HepG2 (cell line): Measurements from ENCODE around the gene MTSS2. TPM values are rescaled to one million over a fixed set of nuclear protein-coding genes. Genes with fewer than 3 reads are reported as not detected.

ENCODE experiments used
- ARHGAP35 ChIP-seq: sonication (generic); formaldehyde crosslinking; IDR thresholded peaks from 2 replicates; pipeline ENCODE4 v1.9.0; 2022; ENCODE audit warnings: mild to moderate bottlenecking, inconsistent platforms, moderate library complexity, missing genetic modification reagents, borderline replicate concordance
- DMAP1 ChIP-seq: IDR thresholded peaks from 2 replicates; pipeline ENCODE4 v1.6.1; 2016
- FOXC1 ChIP-seq: sonication (generic); formaldehyde crosslinking; IDR thresholded peaks from 2 replicates; pipeline ENCODE4 v1.8.0; 2022; ENCODE audit warnings: mild to moderate bottlenecking, missing genetic modification reagents, borderline replicate concordance
- MZF1 ChIP-seq: sonication (generic); formaldehyde crosslinking; IDR thresholded peaks from 2 replicates; pipeline ENCODE4 v1.8.1; 2023; ENCODE audit warnings: mild to moderate bottlenecking, missing genetic modification reagents, borderline replicate concordance
- NFYB ChIP-seq: sonication (generic); formaldehyde crosslinking; IDR thresholded peaks from 2 replicates; pipeline ENCODE4 v1.4.0; 2020; ENCODE audit warnings: missing genetic modification reagents
- NONO ChIP-seq, 2 experiments: fragments of 450-650 bp in 1 of 2; sonication (generic) in 1 of 2; formaldehyde crosslinking in 1 of 2; IDR thresholded peaks in 1 of 2; conservative IDR thresholded peaks in 1 of 2; 2 replicates each; pipeline versions ENCODE4 v1.6.1 to v1.8.0; 2017 to 2022; ENCODE audit warnings: mild to moderate bottlenecking in 1 of 2, missing genetic modification reagents in 1 of 2, moderate library complexity in 1 of 2
- RBAK ChIP-seq: sonication (generic); formaldehyde crosslinking; IDR thresholded peaks from 2 replicates; pipeline ENCODE4 v1.5.1; 2020; ENCODE audit warnings: mild to moderate bottlenecking, missing genetic modification reagents
- RCOR2 ChIP-seq: IDR thresholded peaks from 2 replicates; pipeline ENCODE4 v1.6.1; 2016; ENCODE audit warnings: missing biosample characterization, missing genetic modification reagents
- RORA ChIP-seq: sonication (generic); formaldehyde crosslinking; IDR thresholded peaks from 2 replicates; pipeline ENCODE4 v1.5.0; 2020; ENCODE audit warnings: mild to moderate bottlenecking, missing genetic modification reagents, moderate library complexity
- SIN3B ChIP-seq: fragments of 150-350 bp; IDR thresholded peaks from 2 replicates; pipeline ENCODE4 v1.6.1; 2014; ENCODE audit warnings: low read length
- TEAD2 ChIP-seq: sonication (generic); formaldehyde crosslinking; IDR thresholded peaks from 2 replicates; pipeline ENCODE4 v1.9.0; 2021; ENCODE audit warnings: missing genetic modification reagents
- ZMAT3 ChIP-seq: sonication (generic); formaldehyde crosslinking; conservative IDR thresholded peaks from 2 replicates; pipeline ENCODE4 v1.7.0; 2021; ENCODE audit warnings: missing genetic modification reagents
- ZNF558 ChIP-seq: sonication (generic); formaldehyde crosslinking; IDR thresholded peaks from 2 replicates; pipeline ENCODE4 v1.9.0; 2022; ENCODE audit warnings: mild to moderate bottlenecking, missing genetic modification reagents, borderline replicate concordance
- ZNF589 ChIP-seq: sonication (generic); formaldehyde crosslinking; conservative IDR thresholded peaks from 2 replicates; pipeline ENCODE4 v1.8.0; 2022; ENCODE audit warnings: mild to moderate bottlenecking, moderate library complexity, missing genetic modification reagents
- ZNF619 ChIP-seq: sonication (generic); formaldehyde crosslinking; IDR thresholded peaks from 2 replicates; pipeline ENCODE4 v1.4.0; 2020; ENCODE audit warnings: mild to moderate bottlenecking, missing genetic modification reagents
- ZNF775 ChIP-seq: sonication (generic); formaldehyde crosslinking; IDR thresholded peaks from 2 replicates; pipeline ENCODE4 v1.4.0; 2020; ENCODE audit warnings: missing genetic modification reagents, mild to moderate bottlenecking, moderate library complexity, borderline replicate concordance
- polyA plus RNA-seq, 8 experiments: library from polyadenylated mRNA; depleted of rRNA in 3 of 8; stranded (reverse) in 7 of 8; unstranded in 1 of 8; fragments of >200 nt; fragmentation: Illumina TruSeq in 4 of 8; extraction: Trizol in 4 of 8; gene quantifications; 2 replicates each; pipeline versions ENCODE4 v1.2.1 to v1.2.3, GENCODE V29; 2011 to 2016; ENCODE audit warnings: low read depth in 4 of 8, missing spikeins in 1 of 8, mixed read lengths in 1 of 8; ENCODE audit not compliant: insufficient read depth in 1 of 8
- total RNA-seq, 5 experiments: library from RNA; depleted of rRNA; stranded (reverse); fragments of >200 nt; fragmentation: Illumina TruSeq; extraction: Trizol; gene quantifications; 2 replicates each; pipeline ENCODE4 v1.2.3, GENCODE V29; 2016; ENCODE audit warnings: low read depth in 1 of 5
- TF ChIP-seq, protein P1 (sequence below): sonication (generic); formaldehyde crosslinking; conservative IDR thresholded peaks from 2 replicates; pipeline ENCODE4 v1.4.0; 2020; ENCODE audit warnings: missing genetic modification reagents
- TF ChIP-seq, protein P2 (sequence below): sonication (generic); formaldehyde crosslinking; IDR thresholded peaks from 2 replicates; pipeline ENCODE4 v1.4.0; 2020; ENCODE audit warnings: missing genetic modification reagents, mild to moderate bottlenecking, borderline replicate concordance
- TF ChIP-seq, protein P3 (sequence below): sonication (generic); formaldehyde crosslinking; IDR thresholded peaks from 2 replicates; pipeline ENCODE4 v1.8.0; 2022; ENCODE audit warnings: missing genetic modification reagents, low read depth, mild to moderate bottlenecking, borderline replicate concordance
- TF ChIP-seq, protein P4 (sequence below): sonication (generic); formaldehyde crosslinking; IDR thresholded peaks from 2 replicates; pipeline ENCODE4 v1.4.0; 2020; ENCODE audit warnings: mild to moderate bottlenecking, missing genetic modification reagents

The MTSS2 gene
- total and polyA plus RNA-seq, 2 of the 13 experiments (the other 11 are each of a cell fraction or from before 2014, with no cell fraction given), result 132 to 242 TPM

DNA sequence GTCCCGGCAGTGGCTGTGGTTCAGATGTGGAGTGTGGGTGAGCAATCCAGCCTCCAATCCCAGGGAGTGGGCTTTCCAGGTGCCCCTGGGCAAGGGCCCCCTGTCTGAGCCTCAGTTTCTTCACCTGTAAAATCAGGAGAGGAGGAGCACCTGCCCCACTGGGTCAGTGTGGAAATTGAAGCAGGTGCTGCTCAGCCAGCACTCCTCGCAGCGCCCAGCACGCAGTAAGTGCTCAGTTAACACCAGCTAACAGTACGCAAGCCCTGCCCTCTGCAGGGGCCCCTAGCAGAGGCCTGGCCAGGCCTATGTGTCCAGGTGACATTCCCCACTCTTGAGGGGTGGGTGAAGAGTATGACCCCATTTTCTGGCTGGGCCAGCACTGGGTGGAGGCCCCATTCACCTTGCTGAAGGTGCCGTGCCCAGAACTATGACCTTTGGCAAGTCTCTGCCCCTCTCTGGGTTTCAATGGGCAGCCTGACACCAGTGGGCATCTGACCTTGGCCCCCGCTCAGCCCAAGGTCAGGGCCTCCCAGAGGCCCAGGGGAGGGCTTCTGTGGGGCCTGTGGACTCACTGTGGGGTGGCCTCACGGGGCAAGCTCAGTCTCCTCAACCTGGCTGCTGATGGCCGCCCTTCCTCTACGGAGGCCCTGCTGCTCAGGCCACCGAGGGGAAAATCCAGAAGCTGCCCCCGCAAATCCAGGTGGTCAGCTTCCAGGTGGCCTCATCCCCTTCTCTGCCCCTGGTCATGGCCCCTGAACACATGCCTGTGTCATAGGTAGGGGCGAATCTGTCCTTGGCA is 2.5 kb downstream of the MTSS2 start (continued):
- TF ChIP-seq, protein P1, sequence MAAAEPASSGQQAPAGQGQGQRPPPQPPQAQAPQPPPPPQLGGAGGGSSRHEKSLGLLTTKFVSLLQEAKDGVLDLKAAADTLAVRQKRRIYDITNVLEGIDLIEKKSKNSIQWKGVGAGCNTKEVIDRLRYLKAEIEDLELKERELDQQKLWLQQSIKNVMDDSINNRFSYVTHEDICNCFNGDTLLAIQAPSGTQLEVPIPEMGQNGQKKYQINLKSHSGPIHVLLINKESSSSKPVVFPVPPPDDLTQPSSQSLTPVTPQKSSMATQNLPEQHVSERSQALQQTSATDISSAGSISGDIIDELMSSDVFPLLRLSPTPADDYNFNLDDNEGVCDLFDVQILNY, result no peak
- TF ChIP-seq ZNF775 (CRISPR knock-in tag) (no peak), TEAD2 (CRISPR knock-in tag) (no peak), ZNF589 (CRISPR knock-in tag) (no peak), RCOR2 (CRISPR knock-in tag) (no peak), ARHGAP35 (CRISPR knock-in tag) (peak; percentile 64), RBAK (0 out of 2 replicates have a peak, but pooled peaks have one; percentile 19), FOXC1 (CRISPR knock-in tag) (no peak), NONO (IDR thresholded peaks at IDR 0.05) (no peak), NONO (CRISPR knock-in tag; conservative IDR thresholded peaks at IDR 0.05) (peak; percentile 17; the same call in 1 of the 2 replicates), RORA (CRISPR knock-in tag) (no peak), ZNF619 (no peak), ZMAT3 (peak; percentile 83; the same call in 1 of the 2 replicates), DMAP1 (CRISPR knock-in tag) (peak; percentile 25; the same call in 1 of the 2 replicates), MZF1 (0 out of 2 replicates have a peak, but pooled peaks have one; percentile 41), ZNF558 (CRISPR knock-in tag) (peak; percentile 43; the same call in 1 of the 2 replicates), SIN3B (no peak), NFYB (CRISPR knock-in tag) (no peak)
- TF ChIP-seq, protein P2, sequence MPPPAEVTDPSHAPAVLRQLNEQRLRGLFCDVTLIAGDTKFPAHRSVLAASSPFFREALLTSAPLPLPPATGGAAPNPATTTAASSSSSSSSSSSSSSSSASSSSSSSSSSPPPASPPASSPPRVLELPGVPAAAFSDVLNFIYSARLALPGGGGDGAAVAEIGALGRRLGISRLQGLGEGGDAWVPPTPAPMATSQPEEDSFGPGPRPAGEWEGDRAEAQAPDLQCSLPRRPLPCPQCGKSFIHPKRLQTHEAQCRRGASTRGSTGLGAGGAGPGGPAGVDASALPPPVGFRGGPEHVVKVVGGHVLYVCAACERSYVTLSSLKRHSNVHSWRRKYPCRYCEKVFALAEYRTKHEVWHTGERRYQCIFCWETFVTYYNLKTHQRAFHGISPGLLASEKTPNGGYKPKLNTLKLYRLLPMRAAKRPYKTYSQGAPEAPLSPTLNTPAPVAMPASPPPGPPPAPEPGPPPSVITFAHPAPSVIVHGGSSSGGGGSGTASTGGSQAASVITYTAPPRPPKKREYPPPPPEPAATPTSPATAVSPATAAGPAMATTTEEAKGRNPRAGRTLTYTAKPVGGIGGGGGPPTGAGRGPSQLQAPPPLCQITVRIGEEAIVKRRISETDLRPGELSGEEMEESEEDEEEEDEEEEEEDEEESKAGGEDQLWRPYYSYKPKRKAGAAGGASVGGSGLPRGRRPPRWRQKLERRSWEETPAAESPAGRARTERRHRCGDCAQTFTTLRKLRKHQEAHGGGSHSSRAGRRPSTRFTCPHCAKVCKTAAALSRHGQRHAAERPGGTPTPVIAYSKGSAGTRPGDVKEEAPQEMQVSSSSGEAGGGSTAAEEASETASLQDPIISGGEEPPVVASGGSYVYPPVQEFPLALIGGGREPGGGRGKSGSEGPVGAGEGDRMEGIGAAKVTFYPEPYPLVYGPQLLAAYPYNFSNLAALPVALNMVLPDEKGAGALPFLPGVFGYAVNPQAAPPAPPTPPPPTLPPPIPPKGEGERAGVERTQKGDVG (CRISPR knock-in tag), result no peak; the same call in 1 of the 2 replicates
- TF ChIP-seq, protein P3, sequence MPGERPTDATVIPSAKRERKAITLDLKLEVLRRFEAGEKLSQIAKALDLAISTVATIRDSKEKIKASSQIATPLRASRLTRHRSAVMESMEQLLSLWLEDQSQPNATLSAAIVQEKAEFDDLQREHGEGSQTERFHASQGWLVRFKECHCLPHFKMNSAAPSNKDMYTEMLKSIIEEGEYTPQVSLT (CRISPR knock-in tag), result no peak
- TF ChIP-seq, protein P4, sequence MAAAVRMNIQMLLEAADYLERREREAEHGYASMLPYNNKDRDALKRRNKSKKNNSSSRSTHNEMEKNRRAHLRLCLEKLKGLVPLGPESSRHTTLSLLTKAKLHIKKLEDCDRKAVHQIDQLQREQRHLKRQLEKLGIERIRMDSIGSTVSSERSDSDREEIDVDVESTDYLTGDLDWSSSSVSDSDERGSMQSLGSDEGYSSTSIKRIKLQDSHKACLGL (CRISPR knock-in tag), result peak; percentile 30; the same call in 1 of the 2 replicates
